T-helper 2 cell (primary cell): ENCODE data around the gene CD7.

Experiments
- DNase-seq, 5 experiments: peaks; one replicate each; pipeline versions ENCODE4 v3.0.0 to v3.0.0-alpha.2; 2012 to 2022

Gene CD7

DNA sequence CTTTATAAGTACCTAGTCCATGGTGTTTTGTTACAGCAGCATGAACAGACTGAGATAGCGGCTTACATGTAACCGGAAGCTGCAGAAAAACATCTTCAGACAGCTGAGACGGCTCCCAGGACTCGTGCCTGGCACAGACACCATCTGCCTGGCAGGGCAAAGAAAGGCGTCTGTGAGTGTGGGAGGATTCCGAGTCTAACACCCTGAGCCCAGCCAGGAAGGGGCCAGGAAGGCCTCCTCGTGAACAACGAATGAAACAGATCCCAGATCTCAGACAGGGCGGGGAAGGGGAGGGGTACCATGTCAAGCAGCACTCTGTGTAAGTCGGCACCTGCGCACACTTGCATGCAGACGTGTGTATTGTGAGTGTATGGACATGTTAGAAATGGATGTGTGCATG lies 39.6 kb downstream of the CD7 start:
- DNase-seq, result no peak

DNA sequence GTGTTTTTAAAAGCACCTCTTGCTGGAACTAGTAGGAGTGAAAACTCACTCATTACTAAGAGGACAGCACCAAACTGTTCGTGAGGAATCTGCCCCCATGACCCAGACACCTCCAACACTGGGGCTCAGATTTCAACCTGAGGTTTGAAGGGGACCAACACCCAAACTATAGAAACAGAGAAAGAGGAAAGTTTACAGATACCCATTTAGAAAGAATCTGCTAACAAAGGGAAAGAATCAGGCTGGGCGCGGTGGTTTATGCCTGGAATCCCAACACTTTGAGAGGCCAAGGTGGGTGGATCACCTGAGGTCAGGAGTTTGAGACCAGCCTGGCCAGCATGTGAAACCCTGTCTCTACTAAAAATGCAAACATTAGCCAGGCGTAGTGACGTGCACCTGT lies 40.5 kb downstream of the CD7 start:
- DNase-seq, result no peak

DNA sequence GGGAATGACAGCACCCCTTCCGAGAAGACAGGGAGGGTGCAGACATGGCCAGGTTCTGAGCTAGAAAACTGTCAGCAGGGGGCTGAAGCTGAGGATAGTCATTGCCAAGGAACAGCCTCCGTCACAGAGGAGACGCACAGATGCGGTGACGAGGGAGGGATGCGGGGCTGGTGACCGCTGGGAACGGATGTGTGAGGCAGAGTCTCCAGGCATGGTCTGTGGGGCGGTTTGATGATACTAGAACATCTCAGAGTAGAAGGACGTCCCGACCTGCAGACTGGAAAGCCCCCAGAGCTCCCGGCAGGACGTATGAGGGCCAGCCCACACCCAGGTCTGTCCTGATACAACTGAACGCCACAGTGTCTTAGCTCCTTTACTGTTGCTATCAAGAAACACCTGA lies 42.1 kb downstream of the CD7 start:
- DNase-seq, result no peak

DNA sequence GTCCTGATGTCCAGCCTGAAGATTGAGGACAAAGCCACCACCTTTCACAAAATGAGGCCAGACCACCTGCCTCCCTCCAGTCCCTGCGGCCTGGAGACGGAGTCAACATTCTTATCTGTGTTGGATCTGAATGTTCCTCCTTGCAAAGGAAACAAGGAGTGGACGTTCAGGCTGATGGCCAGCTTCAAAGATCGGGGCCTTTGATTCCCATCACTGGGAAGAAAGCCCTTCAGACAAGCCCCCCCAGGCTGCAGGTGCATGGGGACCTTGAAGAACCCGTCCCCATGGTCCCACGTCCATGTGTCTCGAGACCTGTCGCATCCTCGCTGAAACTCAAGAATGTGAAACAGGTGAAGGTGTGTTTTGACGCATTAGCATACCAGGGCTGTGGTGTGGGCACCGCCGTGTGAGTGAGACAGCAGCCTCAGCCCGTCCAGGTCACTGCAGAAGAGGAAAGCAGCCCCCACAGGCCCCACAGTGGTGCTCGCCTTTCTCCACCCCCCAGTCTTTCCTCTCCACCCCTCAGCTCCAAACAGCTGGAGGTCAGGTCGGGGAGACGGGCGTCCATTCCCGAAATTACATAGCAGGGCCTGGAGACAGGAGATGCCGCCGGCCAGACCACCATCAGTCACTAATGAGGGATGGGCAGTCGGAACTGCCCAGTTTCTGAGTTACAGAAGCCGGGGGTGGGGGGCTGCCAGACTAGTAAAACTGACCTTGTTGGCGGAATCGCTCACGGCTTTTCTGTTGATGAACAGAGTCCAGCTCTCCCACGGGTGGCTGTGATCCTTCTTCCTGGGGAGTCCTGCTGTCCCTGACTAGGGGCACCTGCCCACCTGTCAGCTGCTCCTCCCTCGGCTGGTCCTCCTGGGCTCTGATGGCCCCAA lies 43.0 kb downstream of the CD7 start:
- DNase-seq, result no peak

DNA sequence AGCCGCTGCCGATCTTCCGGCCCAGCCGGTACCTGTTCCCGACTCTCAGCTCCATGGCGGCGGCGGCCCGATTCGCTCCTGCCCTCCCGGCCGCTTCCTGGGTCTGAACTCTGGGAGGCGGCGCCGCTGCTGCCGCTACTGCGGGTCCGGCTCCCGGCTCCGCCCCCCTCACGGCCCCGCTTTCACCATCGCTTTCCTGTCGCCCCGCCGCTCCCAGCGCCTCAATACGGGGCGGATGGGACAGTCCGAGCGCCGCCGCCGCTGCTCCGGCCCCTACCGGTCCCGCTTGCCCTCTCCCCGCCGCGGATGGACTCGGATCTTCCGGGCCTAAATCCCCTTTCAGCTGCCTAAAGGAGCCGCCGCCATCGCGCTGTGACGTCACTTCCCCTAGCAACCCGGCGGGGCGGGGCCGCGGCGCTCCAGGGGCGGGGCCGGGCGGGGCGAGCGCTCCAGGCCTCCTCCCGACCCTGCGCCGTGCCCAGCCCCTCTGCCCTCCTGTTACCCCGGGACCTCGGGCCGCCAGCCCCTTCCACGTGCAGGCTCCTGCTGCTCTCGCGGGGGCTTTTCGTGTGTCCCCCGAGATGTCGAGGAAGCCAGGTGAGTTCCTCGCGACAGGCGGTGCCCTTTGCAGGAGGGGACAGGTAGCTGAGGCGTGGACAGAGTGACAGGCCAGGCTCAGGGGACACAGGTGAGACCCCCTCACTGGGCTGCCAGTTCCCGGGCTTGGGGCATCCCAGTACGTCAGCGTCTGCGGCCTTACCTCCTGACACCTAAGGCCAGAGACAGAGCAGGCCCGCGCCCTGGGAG lies 43.9 kb downstream of the CD7 start, which contains the start of gene CSNK1D:
Gene CSNK1D (minus strand): TSS at position 374 of the 807 bp plus-strand sequence. CDS start 319 bp downstream, at position 55.
- peak; percentile 83 to 94 (median 88) for DNase-seq

DNA sequence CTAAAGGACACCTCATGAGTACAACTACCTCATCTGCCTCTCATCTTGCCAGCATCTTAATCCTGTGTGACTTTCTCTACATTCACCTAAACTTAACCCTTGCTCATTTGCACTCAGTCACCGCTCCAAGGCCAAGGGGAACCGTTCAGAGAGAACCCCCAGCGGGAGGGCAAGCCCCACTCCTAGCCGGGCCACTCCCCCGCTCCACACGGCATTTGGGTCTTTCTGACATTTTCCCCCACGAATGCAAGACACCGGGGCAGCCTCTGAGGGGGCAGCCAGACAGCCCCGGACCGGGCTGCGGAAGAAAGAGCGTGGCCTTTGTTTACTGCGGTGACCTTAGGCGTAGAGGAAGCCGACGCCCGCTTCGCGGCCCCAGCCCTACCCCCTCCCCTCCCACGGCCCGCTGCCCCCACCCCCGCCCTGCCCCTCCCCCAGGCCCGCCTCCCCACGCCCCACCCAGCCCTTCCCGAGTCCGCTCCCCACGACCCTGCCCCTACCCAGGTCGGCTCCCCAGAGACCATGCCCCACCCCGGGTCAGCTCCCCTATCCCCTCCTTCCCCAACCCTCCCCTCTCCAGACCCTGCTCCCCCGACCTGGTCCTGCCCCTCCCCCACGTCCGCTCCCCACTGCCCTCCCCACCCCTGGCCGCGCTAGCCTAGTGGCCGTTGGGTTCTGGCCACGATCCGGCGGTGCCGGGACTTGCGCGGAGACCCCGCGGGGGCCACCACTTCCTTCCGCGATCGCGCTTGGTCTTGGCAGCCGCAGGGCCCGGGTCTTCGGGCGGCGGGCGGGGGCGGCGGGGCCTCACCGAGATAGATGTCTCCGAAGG lies 44.7 kb downstream of the CD7 start:
- DNase-seq, result peak in 4 of 5 experiments; percentile 17 to 60 (median 24)

DNA sequence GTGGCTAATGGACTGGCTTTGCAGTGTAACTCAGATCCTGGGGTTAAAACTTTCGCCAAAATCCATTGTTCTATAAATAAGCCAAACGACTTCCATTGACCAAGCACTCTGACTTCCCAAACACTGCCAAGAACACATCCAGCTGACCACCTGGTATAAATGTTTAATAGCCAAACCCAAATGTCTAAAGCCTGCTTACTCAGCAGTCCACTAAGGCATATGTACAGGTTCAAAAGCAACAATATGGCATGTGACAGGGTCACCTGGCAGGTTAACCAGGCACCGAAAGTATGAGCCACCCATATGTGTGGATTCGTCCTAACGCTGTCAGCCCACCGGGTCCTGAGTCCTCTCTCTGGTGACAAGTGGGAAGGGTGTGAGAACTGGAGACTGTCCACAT lies 46.0 kb downstream of the CD7 start:
- DNase-seq, result no peak

DNA sequence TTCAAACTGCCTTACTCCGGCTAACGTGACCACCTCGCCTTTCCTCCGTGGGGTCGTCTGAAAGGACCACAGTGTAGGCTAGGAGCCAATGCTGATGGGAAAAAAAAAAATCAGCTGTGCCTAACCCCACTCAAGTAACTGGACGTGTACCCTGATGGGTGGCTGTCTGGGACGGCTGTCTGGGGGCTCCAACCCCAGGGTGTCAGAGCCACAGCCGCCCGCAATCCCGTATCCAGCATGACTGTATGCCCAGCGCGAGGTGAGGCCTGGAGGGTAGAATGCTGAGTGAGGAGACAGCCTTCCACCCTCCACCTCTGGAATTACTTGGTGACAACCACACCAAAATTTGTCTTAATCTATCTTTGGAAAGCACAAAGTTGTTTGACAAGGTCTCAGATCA lies 46.8 kb downstream of the CD7 start:
- no peak for DNase-seq

DNA sequence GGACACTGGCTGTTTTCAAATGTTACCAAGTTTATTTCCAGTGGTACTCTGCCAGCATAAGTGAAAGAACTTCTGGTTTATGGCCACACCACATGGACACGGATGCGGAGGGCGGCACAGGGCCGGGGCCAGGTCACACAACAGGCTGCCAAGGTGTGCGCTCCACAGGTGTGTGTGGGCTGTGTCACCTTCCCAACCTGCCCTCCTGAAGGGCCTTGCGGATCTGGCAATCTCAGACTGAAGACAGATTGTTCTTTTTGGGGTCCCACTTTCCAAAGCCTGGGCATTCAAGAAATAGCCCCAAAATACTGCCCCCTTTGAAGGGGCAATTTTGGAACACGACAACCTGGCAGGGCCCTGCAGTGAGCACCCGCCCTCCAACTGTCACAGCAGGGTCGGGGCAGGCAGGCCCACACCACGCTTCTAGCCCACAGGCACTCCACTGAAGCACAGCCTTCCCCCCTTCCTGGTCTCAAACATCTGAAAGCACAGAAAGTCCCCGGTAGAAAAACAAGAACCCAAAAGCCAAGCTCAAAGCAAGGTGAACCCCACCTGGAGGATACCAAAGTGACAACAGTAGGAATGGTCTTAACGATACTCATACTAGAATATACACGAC lies 47.4 kb downstream of the CD7 start:
- DNase-seq, result no peak

DNA sequence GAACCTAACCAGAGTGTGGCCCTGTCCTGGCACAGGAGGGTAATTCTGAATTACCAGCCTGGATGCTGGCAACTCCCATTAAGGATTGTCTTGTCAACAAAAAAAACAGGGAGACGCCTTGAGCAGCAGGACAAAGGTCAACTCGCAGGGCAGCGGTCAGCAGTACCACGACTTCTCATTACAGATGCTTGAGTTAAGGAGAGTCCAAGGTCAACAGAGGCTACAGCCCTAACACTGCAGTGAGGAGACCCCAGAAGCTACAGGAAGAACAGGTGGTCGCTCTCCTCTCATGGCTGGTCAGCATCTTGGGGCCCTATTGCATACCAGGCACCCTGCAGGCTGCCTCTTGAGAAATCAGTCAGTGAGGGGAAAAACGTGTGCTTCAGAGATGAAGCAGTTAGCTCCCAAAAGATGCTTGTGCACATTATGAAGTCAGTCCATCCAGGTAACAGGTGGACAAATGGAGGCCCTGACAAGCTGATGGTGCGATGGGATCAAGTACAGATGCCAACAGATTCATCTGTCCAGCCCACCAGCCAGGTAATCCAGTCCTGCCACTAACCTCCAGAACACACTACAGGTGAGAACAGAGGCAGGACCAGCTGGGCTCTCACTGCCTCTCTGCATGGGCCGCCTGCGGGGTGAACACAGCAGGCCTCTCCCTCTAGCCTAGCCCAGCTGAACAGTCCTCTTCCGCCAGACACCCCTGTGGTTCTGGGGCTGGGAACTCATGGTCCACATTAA lies 48.1 kb downstream of the CD7 start:
- DNase-seq, result no peak

DNA sequence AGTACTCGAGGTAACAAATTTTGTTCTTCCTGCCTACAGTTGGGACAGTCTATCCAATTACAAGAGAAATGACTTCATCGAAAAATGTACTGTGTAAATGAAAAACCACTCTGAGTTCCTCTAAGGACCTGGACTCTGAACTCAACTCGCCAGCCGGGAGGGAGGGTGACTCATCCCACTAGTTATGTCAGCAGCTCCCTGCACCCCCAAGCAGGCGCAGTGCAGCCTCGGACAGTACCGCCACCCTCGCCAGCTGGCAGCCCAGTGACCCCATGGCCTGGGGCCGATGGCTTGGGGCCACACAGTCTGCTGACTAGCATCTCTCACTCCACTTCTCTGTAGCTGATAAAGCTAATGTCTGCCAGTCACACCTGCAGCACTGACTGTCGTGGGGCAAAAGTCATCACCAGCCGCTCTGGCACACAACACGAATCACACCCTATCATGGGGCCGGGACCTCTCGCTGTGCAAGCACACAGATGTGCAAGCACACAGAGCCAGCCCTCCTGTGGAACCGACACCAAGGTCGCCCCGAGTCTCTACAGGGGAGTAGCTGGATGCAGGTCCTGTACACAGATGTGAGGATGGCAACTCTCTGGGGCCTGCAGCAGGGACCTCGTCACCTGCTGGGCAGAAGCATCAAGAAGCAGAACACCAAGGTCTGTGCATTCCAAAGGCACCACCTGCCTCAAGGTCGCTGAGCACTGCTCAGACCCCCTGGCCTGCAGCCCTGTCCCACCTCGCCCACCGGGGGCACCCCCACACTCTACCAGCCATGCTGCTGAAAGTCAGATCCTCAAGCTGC lies 49.6 kb downstream of the CD7 start:
- no peak for DNase-seq

DNA sequence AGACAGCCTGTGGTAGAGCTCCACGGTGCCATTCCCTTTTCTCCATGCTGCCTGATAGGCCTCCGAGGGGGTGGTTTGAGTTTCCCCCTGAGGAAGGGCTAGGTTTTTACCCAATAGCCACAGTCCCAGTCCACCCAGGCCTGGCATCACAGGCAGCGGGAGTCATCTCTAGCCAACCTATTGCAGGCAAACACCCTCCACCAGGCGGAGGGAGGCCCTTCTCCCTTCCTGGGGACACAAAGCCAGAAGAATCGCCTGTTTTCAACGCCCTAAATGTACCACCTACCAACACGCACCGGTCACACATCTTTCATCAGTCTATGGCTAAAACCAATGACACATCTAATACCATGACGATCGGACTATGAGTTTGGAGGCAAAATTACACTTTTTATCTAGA lies 51.3 kb downstream of the CD7 start:
- DNase-seq, result no peak
